H1 (cell line): ENCODE measurements around the gene MASP1. TPM values are rescaled to one million over a fixed set of nuclear protein-coding genes. Genes with fewer than 3 reads are reported as not detected.

Experiments used
- polyA plus RNA-seq, 7 experiments: library from polyadenylated mRNA; depleted of rRNA in 3 of 7; stranded (reverse) in 5 of 7; unstranded in 2 of 7; fragments of >200 nt in 5 of 7; fragments of 200-250 nt in 2 of 7; gene quantifications; 1 replicate in 5 of 7; 2 replicates in 1 of 7; 4 replicates in 1 of 7; pipeline versions ENCODE4 v1.2.1 to v1.2.3, GENCODE V29; 2011 to 2013; ENCODE audit warnings: missing spikeins in 2 of 7, mixed read lengths in 2 of 7
- total RNA-seq: library from RNA; stranded (reverse); fragmentation: NEBNext Ultra II Directional; extraction: Animal tissue kit (Norgen Biotek cat#: 25700); gene quantifications from 2 replicates; pipeline ENCODE4 v1.2.1, GENCODE V29; 2021
- TF ChIP-seq, protein P1 (sequence below): fragments of 300-600 bp; sonication (generic); IDR thresholded peaks from 2 replicates; pipeline ENCODE4 v1.7.1; 2012; ENCODE audit warnings: low read length, moderate library complexity, mild to moderate bottlenecking, inconsistent platforms; ENCODE audit not compliant: insufficient replicate concordance

The MASP1 gene
- total and polyA plus RNA-seq, 2 of the 8 experiments (the other 6 are each of a cell fraction or from before 2014, with no cell fraction given) = 2.7 to 3.5 TPM

GRCh38 chr3:187238239-187238638, 53.3 kb downstream of the MASP1 start (continued):
- TF ChIP-seq, protein P1, sequence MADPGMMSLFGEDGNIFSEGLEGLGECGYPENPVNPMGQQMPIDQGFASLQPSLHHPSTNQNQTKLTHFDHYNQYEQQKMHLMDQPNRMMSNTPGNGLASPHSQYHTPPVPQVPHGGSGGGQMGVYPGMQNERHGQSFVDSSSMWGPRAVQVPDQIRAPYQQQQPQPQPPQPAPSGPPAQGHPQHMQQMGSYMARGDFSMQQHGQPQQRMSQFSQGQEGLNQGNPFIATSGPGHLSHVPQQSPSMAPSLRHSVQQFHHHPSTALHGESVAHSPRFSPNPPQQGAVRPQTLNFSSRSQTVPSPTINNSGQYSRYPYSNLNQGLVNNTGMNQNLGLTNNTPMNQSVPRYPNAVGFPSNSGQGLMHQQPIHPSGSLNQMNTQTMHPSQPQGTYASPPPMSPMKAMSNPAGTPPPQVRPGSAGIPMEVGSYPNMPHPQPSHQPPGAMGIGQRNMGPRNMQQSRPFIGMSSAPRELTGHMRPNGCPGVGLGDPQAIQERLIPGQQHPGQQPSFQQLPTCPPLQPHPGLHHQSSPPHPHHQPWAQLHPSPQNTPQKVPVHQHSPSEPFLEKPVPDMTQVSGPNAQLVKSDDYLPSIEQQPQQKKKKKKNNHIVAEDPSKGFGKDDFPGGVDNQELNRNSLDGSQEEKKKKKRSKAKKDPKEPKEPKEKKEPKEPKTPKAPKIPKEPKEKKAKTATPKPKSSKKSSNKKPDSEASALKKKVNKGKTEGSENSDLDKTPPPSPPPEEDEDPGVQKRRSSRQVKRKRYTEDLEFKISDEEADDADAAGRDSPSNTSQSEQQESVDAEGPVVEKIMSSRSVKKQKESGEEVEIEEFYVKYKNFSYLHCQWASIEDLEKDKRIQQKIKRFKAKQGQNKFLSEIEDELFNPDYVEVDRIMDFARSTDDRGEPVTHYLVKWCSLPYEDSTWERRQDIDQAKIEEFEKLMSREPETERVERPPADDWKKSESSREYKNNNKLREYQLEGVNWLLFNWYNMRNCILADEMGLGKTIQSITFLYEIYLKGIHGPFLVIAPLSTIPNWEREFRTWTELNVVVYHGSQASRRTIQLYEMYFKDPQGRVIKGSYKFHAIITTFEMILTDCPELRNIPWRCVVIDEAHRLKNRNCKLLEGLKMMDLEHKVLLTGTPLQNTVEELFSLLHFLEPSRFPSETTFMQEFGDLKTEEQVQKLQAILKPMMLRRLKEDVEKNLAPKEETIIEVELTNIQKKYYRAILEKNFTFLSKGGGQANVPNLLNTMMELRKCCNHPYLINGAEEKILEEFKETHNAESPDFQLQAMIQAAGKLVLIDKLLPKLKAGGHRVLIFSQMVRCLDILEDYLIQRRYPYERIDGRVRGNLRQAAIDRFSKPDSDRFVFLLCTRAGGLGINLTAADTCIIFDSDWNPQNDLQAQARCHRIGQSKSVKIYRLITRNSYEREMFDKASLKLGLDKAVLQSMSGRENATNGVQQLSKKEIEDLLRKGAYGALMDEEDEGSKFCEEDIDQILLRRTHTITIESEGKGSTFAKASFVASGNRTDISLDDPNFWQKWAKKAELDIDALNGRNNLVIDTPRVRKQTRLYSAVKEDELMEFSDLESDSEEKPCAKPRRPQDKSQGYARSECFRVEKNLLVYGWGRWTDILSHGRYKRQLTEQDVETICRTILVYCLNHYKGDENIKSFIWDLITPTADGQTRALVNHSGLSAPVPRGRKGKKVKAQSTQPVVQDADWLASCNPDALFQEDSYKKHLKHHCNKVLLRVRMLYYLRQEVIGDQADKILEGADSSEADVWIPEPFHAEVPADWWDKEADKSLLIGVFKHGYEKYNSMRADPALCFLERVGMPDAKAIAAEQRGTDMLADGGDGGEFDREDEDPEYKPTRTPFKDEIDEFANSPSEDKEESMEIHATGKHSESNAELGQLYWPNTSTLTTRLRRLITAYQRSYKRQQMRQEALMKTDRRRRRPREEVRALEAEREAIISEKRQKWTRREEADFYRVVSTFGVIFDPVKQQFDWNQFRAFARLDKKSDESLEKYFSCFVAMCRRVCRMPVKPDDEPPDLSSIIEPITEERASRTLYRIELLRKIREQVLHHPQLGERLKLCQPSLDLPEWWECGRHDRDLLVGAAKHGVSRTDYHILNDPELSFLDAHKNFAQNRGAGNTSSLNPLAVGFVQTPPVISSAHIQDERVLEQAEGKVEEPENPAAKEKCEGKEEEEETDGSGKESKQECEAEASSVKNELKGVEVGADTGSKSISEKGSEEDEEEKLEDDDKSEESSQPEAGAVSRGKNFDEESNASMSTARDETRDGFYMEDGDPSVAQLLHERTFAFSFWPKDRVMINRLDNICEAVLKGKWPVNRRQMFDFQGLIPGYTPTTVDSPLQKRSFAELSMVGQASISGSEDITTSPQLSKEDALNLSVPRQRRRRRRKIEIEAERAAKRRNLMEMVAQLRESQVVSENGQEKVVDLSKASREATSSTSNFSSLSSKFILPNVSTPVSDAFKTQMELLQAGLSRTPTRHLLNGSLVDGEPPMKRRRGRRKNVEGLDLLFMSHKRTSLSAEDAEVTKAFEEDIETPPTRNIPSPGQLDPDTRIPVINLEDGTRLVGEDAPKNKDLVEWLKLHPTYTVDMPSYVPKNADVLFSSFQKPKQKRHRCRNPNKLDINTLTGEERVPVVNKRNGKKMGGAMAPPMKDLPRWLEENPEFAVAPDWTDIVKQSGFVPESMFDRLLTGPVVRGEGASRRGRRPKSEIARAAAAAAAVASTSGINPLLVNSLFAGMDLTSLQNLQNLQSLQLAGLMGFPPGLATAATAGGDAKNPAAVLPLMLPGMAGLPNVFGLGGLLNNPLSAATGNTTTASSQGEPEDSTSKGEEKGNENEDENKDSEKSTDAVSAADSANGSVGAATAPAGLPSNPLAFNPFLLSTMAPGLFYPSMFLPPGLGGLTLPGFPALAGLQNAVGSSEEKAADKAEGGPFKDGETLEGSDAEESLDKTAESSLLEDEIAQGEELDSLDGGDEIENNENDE = no peak
